Lung (tissue), 12 donors: ENCODE measurements around the gene GRID1. TPM values are rescaled to one million over a fixed set of nuclear protein-coding genes. Genes with fewer than 3 reads are reported as not detected.

Experiments used
- ATAC-seq: fragments of 200-7000 bp; cut with Tn5 transposase; one replicate; pipeline ENCODE4 v1.9.1; 2020; ENCODE audit warnings: moderate number of reproducible peaks; ENCODE audit not compliant: insufficient read depth, low FRiP score
- DNase-seq, 3 donors: peaks; one replicate each; pipeline ENCODE4 v3.0.0-alpha.2; 2013 to 2017
- H3K27ac ChIP-seq, 2 donors: one replicate each; pipeline ENCODE4 v1.5.1; 2013; ENCODE audit warnings: mild to moderate bottlenecking in 2 of 2, moderate library complexity in 2 of 2, control low read depth in 1 of 2, inconsistent platforms in 1 of 2, low read depth in 1 of 2, low read length in 1 of 2
- H3K27me3 ChIP-seq, 3 donors: one replicate each; pipeline ENCODE4 v1.5.1; 2013; ENCODE audit warnings: low read length in 2 of 3; ENCODE audit not compliant: control insufficient read depth in 3 of 3, insufficient read depth in 3 of 3
- H3K36me3 ChIP-seq, 4 donors: one replicate each; pipeline ENCODE4 v1.5.1; 2013; ENCODE audit warnings: low read length in 4 of 4, mild to moderate bottlenecking in 1 of 4, moderate library complexity in 1 of 4; ENCODE audit not compliant: control insufficient read depth in 4 of 4, insufficient read depth in 4 of 4
- H3K4me1 ChIP-seq, 5 donors: one replicate each; pipeline ENCODE4 v1.5.1; 2013; ENCODE audit warnings: low read length in 5 of 5, mild to moderate bottlenecking in 2 of 5, moderate library complexity in 1 of 5; ENCODE audit not compliant: control insufficient read depth in 5 of 5, insufficient read depth in 5 of 5
- H3K4me3 ChIP-seq: one replicate; pipeline ENCODE4 v1.5.1; 2013; ENCODE audit warnings: mild to moderate bottlenecking, control low read depth, moderate library complexity
- H3K9ac ChIP-seq, 2 donors: one replicate each; pipeline ENCODE4 v1.5.1; 2013; ENCODE audit warnings: low read length in 2 of 2, control low read depth in 1 of 2; ENCODE audit not compliant: insufficient read depth in 1 of 2
- H3K9me3 ChIP-seq, 4 donors: one replicate each; pipeline ENCODE4 v1.5.1; 2013; ENCODE audit warnings: low read length in 3 of 4, mild to moderate bottlenecking in 1 of 4, moderate library complexity in 1 of 4; ENCODE audit not compliant: control insufficient read depth in 4 of 4, insufficient read depth in 3 of 4
- WGBS, 2 donors: extraction: QIAGEN DNeasy Blood & Tissue Kit; methylation state at CpG; one replicate each; pipeline ENCODE4 v1.1.7; 2013; 5-methylcytosine and 5-hydroxymethylcytosine counted together
- polyA plus RNA-seq, 2 donors: library from polyadenylated mRNA; stranded (reverse); fragments of 200-250 nt; gene quantifications; one replicate each; pipeline ENCODE4 v1.2.1, GENCODE V29; 2013
- total RNA-seq, 2 donors: library from RNA; depleted of rRNA in 1 of 2; stranded (reverse); fragments of >200 nt in 1 of 2; gene quantifications; one replicate each; pipeline ENCODE4 v1.2.1, GENCODE V29; 2014 to 2021
- TF ChIP-seq, protein P1 (sequence below): IDR thresholded peaks from 2 replicates; pipeline ENCODE4 v1.5.1; 2012; ENCODE audit warnings: mild to moderate bottlenecking; ENCODE audit errors: control extremely low read depth, extremely low read depth
- donor health status: control.
- donor health status: control.
- donor health status: Bipolar disorder and iron deficiency.
- donor health status: healthy.
- donor health status: DM: yes; HTN: yes; CAD: no.

GRID1 gene
- total and polyA plus RNA-seq, 4 donors: 1.1 to 3.6 (median 2.2) TPM

DNA sequence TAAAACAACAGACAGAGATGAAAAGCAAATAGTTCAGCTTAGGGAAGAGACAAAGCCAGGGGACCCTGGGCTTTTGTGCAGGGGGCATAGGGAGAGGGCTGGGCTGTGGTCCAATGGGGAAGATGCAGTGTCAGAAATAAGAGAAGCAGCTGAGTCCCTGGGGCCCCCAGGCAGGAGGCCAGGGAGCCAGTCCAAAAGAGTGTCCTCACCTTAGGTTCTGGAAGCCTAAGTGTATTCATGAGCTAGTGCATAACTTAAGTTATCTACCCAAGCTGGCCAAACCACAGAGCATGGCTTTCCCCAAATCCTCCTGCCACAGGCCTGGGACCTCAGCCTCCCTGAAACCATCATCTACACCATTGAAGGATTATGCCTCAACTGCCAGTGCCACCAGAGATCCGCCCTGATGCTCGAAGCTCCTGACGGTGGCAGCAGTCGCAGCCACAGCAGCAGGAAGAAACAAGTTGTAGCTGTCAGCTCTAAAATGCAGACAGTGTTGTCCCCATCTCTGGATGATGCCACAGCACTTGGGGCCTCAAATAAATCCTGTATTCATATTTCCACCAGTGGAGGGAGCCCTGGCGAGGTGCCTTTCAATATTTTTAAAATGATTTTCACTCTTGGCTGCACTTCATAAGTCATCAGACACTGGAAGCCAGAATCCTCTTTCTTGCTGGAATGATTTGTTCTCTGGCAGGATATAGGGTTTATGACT lies 574.6 kb downstream of the GRID1 start:
- DNase-seq (peak; percentile 32 to 77 (median 69)), ATAC-seq (no peak)
- WGBS, 2 donors: 71 to 80% methylated on average over 5 of the region's 5 CpGs
- Histone ChIP-seq H3K9ac (no peak overlapping the region), H3K36me3 (no peaks in the 10 kb centered on the region), H3K9me3 (no peaks in the 10 kb centered on the region), H3K27ac (no peak overlapping the region), H3K27me3 (no peaks in the 10 kb centered on the region), H3K4me3 (no peak overlapping the region), H3K4me1 (peaks cover 0 to 16% (median 5%) of the 10 kb centered on the region in 5 donors)
- TF ChIP-seq, protein P1, sequence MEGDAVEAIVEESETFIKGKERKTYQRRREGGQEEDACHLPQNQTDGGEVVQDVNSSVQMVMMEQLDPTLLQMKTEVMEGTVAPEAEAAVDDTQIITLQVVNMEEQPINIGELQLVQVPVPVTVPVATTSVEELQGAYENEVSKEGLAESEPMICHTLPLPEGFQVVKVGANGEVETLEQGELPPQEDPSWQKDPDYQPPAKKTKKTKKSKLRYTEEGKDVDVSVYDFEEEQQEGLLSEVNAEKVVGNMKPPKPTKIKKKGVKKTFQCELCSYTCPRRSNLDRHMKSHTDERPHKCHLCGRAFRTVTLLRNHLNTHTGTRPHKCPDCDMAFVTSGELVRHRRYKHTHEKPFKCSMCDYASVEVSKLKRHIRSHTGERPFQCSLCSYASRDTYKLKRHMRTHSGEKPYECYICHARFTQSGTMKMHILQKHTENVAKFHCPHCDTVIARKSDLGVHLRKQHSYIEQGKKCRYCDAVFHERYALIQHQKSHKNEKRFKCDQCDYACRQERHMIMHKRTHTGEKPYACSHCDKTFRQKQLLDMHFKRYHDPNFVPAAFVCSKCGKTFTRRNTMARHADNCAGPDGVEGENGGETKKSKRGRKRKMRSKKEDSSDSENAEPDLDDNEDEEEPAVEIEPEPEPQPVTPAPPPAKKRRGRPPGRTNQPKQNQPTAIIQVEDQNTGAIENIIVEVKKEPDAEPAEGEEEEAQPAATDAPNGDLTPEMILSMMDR: no peak

DNA sequence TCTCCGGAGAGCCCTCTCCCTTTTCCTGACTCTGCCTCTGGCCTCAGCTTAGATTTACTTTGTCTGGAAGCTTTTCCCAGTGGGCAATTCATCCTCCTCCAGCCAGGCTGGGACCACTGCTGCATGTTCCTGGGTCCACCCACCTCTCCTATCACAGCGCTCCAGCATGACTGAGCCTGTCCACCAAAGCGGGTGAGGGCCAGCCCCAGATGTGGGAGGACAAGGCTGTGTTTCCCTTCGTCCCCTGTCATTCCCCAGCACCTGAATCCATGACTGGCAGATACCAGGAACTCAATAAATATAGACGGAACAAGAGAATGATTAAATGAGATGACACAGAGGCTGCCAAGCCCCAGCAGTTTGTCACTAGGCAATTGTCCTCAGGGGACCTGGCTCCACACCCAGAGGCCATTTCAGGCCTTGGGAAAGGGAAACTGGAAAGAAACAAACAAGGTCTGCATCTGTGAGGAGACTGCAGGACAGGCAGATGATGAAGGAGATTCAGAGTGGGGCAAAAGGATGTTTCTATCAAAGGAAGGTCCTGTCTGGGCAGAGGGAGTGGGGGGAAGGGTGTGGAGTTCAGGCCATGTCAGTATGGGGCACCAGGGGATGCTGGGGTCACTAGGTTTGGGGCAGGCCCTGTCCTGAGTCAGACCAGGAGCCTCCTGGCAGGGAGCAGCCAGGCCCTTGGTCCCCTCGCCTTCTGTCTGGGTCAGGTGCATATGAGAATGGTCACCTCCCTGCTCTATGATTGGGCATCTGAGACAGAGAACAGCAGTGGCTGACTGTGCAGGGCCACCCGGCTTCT lies 576.4 kb downstream of the GRID1 start:
- no peak overlapping the region for H3K27ac ChIP-seq
- H3K9ac ChIP-seq: no peak overlapping the region
- peaks cover 0 to 18% (median 5%) of the 10 kb centered on the region in 5 donors for H3K4me1 ChIP-seq
- no peaks in the 10 kb centered on the region for H3K36me3 ChIP-seq
- 77 to 82% methylated on average over 7 of the region's 7 CpGs for WGBS, 2 donors
- TF ChIP-seq, protein P1: no peak
- no peak overlapping the region for H3K4me3 ChIP-seq
- DNase-seq: peak in 1 of 3 donors; percentile 23
- ATAC-seq: no peak
- H3K27me3 ChIP-seq: no peaks in the 10 kb centered on the region
- H3K9me3 ChIP-seq: no peaks in the 10 kb centered on the region

DNA sequence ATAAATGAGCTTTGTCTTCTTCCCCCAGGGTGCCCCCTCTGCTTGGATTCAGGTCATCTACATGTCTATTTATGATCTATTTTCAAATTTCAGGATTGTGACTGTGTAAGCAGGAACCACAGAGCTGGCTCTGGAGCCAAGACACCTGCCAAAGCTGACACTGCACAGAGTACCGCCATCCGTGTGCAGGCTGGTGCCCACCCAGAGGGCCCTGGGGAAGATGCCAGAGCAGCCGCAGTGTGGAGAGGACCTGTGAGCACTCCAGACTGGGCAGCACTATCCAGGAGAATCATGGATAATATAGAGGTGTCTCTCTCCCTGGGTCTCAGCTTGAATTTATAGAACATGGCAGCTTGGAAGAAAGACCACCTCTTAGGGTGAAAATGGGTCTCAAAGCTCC lies 577.5 kb downstream of the GRID1 start:
- no peaks in the 10 kb centered on the region for H3K36me3 ChIP-seq
- no peak overlapping the region for H3K4me3 ChIP-seq
- no peak for ATAC-seq
- TF ChIP-seq, protein P1: no peak
- H3K27me3 ChIP-seq: no peaks in the 10 kb centered on the region
- no peaks in the 10 kb centered on the region for H3K9me3 ChIP-seq
- WGBS, 2 donors: 81 to 86% methylated on average over 3 of the region's 3 CpGs
- H3K9ac ChIP-seq: no peak overlapping the region
- H3K4me1 ChIP-seq: peaks cover 0 to 18% (median 5%) of the 10 kb centered on the region in 5 donors
- H3K27ac ChIP-seq: no peak overlapping the region
- no peak for DNase-seq
